HG03439 (cell line): ENCODE results near the gene NAB1.

Experiments
- ATAC-seq: cut with Tn5 transposase; IDR thresholded peaks from one replicate; pipeline ENCODE4 v1.9.1; 2021; ENCODE audit warnings: mild to moderate bottlenecking, moderate library complexity; ENCODE audit not compliant: unreplicated experiment

Gene NAB1

DNA sequence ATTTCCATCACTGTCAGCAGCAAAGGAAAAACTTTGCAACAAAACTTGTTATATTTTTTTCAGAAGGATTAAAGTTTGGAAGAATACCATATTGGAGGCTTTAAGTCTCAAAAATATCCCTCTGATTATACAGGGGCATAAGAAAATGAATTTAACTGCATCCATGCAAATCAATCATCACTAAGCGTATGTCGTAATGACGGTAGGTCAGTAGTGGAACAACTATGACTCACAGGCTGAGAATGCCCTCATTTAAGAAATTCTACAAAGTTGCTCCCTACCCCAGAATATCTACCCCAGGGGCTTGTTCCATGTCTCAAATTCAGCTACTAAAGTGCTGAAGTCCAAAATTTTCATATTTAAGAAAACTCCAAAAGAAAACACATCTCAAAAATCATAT, 12.5 kb upstream of the NAB1 start:
- ATAC-seq, result no peak

DNA sequence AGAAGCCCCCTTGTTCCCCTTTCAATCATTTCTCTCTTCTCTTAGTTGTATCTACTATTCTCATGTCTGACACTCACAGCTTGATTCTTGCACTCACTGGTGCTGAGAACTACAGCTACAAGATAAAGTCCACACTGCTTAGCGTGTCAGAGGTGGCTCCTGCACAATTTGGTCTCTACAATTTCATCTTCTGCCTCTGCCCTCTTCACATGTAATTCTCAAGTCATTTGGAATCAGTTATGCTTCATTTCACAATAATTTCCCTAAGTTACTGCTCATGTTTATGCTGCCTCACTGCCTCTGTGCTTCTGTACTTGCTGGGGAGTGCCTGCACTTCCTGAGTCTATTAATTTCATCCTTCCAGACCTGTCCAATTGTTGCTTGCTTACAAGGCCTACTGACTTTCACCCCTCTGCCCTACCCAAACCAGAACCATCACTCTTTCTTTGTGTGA, 11.6 kb upstream of the NAB1 start:
- no peak for ATAC-seq

DNA sequence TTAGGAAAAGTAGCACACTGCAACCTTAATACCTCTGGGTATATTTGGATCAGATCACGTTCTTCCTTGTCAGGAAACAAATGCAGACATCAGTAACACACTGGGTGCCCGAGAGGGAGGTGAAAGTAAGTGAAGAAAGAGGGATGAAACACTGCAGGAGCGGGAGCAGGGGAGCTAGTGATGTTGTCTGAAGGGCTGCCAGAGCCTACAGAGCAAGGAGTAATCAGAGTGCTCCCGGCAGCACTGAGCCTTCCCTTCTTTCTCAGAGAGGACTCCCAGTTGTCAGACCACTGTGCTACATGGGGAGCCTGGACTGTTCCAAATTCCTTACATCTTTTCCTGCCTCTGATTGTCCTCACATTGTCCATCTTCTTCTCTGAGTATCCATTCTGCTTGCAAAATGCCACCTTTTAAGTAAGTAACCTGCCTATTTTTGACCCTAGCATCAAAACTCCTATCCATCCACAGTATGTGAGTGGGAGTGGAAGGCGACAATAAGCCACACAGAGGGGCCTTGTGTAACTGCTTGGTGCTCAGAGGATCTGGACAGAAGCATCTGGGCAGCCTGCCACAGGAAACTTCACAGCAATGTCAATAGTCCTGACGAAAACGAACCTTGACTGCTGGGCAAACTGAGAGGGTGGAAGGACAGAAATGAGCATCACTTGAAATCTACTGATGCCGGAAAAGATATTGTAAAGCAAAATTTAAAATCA, 10.8 kb upstream of the NAB1 start:
- no peak for ATAC-seq

DNA sequence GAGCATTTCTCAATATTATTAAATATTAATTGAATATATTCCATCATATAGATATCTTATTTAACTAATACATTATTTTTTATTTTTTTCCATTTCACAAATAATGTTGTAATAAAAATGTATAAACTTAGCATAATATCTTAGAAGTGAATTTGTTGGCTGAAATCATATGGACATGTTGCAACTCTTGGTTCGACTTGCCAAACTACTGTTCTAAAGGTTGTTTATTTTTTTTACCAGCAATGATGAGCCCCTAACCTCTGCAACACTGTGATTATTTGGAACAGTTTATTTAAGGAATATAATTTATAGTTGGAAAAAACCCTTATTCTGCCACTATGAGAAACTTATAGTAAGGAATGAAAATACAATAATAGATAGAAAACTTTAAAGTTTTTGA, 8.8 kb upstream of the NAB1 start:
- no peak for ATAC-seq

DNA sequence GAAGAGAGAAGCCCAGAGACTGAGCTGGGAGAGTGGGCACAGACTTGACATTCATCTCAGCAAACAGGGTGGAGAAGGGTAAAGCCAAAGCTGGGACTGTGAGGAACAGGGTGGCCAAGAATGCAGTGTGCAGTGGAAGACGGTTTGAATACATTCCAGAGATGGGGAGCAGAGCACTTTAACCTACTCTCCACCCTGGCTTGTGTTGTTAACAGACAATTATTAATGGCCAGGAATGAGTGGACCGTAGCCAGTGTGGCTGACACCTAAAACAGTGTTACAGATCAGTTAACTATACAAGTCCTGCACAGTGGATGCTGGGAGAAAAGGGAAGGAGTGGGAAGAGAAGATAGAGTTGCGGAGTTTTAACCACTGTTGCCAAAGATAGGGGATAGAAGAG, 7.4 kb upstream of the NAB1 start:
- no peak for ATAC-seq

DNA sequence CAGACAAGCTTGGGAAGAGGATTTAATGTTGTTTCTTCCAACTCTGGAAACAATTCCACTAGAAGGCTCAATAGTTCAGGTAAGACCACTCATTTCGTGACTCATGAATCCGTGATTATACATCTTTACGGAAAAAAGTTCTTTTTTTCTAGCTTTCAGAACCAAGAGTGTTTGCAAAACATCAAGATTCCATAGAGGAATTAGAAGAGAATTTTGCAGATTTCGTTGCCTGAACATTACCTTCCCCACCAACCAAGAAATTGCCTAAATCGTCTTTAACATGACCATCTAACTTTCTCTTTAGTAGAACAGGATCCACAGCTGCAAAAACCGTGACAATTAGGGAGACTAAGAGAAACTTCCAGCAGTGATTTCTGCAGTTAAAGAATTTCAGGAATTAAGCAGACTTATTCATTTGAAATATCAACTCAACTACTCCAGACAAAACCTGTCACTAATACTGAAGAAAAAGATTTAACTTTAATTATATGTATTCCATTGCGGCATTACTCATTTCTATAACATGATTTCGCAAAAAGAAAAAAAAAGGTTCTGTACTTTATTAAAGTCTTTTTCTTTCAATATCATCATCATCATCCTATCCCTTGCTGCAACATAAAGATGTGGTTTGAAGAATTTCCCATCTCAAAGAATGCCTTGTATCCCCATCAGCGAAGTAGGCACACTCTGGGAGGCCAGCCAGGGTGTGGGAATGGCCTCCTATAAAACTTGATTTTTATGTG, 1.9 kb upstream of the NAB1 start:
- ATAC-seq, result no peak

DNA sequence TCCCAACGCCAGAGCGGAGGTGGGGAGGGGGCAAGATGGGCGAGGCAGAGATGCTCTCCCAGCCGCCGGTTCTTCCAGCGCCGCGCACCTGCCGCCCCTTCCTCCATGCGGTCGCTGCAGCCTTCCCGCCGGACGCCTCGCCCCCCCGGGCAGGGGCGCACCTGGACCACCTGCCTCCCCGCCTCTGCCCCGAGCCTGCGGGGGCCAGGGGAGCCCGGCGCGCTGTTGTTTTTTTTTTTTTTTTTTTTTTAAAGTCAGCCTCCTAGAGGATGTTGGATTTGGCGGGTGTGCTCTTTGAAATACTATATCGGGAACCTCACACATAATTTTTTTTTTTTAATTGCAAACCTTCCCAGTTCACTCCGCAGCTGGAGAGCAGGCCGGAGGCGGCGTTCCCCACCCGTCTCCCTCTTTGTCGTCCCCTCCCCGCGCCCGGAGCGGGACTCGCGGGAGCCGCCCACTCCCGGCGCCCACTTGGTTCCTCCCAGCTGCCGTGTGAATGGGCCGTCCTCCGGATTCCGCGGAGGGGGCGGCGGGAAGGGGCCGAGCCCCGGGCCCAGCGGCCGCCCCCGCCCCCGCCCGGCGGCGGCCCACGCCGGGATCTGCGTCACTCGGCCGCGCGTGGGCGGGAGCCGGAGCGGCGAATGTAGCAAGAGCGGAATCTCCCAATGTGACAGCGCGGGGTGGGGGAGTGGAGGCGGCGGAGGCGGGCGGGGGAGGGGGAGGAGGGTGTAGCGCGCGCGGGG, 421 bp upstream of the NAB1 start:
- peak; percentile 74 for ATAC-seq

DNA sequence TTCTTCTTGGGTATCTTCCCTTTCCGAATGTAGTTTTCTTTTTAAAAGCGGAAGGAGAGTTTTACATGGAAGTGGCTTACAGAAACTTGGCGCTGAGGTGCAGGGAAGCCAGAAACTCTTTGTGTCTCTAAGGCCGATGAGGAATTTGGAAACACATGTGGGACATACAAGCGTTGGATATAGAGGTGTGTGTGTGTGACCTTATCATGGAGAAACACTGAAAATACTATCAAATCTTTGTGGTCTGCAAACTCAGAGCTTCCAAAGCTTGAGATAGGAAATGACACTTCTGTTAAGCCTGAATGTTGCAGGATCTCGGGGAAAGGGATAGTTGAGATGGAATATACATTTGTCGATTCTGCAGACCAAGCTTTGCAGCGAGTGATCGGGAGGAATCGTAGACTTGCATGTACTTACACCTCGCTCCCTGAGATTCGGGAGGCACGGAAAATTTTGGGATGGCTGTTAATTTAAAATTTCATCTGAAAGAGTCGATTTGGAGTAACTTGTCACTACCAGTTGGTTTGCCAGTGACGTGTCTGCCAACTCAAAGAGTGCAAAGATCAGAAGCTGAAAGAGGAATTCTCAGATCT, 1.0 kb downstream of the NAB1 start:
- no peak for ATAC-seq

DNA sequence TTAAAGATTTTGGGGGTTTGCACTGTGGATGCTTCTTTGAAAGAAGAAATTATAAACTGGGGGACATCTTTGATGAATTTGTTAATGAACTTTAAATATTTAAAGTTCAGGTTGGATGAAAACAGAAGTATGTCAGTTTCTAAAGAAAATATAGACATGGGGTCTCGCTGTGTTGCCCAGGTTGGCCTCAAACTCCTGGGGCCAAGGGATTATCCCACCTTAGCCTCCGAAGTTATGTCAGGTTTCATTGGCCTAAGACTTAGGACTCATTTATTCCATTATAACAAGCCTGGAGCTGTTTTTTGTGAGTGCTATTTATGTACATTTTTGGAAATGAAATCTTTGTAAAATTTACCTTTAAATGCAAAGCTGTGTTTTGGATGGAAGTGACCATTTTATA, 2.5 kb downstream of the NAB1 start:
- no peak for ATAC-seq

DNA sequence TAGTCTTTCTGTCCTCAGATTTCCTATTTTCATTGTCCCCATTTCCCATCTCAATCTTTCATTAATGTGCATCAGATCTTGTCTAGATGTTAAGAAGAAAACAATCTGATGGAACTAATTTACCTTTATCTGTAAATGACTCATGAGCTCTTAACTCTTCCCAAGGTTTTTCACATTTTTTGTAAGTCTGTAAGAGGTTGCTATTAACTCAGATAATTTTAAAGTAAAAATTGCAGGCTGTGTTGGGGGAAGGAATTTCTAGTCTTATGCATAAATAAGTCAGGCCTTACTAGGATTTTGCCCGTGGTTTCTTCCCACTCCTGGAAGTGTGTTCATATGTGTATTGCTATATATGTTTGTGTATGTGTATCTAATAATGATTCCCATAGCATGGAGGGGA, 4.3 kb downstream of the NAB1 start:
- ATAC-seq, result no peak

DNA sequence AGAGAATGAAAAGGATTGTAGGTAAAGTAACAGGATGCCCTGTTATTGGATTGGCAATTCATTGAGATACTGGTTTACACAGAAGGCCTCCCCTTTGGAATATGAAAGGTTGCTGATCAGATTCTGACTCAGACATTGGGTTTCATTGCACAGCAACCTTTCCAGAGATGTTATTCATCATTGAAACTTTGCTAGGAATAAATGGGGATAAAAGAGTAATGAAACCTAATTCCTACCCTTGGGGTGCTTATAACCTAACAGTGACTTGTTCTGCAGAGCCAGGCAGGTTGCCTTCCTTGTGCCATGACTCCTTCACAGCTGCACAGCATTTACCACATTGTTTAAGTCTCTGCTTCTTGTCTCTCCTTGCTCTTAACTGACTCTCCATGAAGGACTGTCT, 5.0 kb downstream of the NAB1 start:
- ATAC-seq, result no peak

DNA sequence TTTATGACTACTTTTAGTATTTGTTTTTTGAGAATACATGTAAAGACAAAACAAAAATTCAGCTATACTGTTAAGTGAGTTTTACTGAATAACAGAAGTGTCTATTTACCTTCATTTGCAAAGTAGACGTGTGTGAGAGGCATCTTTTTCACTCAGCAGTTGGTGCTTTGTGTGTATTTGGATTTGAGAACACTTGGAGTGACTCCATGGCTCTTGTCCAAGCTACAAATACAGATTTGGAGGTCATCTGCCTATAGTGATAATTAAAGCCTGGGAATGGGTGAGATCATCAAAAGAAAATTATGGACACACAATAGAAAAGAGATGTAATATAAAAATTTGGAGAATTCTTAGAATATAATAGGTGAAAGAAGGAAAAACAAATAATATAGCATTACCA, 6.2 kb downstream of the NAB1 start:
- ATAC-seq, result no peak

DNA sequence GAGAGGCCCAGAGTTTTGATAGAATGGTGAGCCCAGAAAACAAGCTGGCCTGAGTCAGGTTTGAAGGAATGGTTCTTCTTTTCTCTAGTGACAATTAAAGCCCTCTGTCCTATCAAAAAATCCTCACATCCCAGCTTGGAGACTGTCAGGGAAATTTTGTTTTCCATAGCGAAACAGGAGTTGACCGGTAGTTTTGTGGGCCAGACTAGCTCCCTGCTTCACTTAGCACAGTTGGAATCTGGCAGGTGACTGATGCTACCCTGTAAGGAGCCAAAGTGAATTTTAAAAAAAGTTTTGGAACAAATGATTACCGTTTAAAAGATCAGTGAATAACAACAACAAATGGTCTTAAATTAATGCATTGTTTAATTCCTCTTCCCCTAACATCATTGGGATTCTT, 6.7 kb downstream of the NAB1 start:
- no peak for ATAC-seq

DNA sequence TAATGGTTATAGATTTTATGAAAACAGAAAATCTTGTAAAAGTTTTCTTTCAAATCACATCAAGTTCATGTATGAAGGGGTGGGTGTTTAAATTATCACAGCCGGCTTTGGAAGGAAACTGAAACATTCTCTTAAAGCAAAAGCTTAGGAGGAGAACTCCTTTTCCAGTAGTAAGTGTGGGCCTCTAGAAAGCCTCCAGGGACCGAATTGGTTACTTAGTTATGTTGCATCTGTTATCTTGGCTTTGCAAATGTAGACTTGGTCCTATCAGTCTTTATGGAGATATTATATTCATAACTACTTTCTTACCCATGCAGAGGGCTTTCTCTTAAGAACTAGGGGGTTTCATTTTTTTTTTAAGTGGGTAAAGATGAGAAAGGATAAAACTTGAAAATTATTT, 7.4 kb downstream of the NAB1 start:
- ATAC-seq, result no peak

DNA sequence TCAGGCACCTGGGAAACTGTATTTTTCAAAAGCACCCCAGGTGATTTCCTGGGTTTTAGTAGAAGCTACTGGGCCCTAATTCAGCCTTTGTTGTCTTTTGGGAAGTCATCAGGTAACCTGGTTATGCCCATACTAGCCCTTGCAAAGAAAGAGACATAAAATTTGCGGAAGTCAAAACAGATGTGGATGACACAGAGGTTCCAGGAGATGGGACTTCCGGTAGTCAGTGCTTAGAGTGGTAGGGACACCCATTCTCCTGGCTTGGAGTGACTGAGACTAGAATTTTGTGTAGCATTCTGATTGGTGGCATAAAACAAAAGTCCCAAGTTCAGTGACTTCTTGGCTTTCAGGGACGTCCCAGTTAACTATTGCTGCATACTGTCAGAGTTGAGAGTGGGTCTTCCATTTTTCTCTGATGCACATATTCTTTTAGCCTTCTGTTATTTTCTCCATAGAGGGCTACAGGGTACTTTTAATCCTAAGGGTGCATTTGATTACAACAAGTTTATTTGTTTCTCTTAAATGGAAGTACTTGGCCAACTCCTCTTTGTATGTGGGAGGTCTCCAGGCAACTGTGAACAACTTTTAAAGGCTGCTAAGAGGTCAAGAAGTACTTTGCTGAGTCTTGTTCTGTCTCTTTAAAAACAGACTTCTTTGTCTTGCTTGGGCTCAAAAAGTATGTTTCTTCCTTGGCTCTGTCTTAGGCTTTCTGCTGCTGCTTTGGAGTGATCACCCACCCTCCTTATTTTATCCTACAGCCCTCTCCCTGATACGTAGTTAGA, 8.8 kb downstream of the NAB1 start:
- no peak for ATAC-seq

DNA sequence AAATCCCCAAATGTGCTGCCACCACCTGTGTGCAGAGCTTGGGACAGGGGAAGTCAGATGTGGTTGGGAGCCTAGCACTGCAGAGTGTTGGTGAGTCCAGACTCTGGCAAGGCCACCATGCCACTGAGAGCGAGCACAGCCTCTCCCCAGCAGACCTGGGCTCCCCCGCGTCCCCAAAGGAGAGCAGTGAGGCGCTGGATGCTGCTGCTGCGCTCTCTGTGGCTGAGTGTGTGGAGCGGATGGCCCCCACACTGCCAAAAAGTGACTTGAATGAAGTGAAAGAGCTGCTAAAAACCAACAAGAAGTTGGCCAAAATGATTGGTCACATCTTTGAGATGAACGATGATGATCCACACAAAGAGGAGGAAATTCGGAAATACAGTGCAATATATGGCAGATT, 10.7 kb downstream of the NAB1 start:
- no peak for ATAC-seq

DNA sequence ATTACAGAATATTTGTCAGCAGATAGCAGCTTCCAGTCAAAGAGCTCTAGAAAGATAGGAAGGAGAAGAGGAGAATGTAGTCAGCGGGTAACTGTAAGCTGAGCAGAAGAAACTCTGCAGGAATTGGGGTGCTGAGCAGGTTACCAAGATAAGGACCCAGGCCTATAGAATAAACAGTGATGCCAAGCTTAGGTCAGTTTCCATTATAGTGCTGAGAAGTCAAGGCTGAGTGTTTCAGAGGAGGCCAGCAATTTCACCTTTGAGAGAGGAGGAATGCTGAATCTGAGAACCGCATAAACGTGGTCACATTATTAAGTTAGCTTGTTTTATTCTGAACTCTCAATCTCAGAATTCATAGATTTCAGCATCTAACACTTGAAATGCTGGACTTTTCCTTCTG, 13.9 kb downstream of the NAB1 start:
- no peak for ATAC-seq

DNA sequence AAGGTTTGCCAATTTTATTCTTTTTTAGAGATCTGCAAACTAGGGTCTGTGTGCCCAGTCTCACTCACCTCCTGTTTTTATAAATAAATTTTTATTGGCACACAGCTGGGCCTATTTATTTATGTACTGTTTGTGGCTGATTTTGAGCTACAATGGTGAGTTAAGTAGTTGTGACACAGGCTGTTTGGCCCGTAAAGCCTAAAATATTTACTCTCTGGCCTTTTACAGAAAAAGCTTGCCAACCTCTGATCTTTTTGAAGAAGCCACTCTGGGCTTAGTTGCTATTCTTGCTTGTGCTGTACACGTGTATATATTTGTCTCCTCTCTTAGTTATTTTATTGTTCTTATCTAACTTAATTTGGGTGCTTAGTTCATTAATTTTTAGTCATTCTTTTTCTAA, 14.5 kb downstream of the NAB1 start:
- no peak for ATAC-seq

DNA sequence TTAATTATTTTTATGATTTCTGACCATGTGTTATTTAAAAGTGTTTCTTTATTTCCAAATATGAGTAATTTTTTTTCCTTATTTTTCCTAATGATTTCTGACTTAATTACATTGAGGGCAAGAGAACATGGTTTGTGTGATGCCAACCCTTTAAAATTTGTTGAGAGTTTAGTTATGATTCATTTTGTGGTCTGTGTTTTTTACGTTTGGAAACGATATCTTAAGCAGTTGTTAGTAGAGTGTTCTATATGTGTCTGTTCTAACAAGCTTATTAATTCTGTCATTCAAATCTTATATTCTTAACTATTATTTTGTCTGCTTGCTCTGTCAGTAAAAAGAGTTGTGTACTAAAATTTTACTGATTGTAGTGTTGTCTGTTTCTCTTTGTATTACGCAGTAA, 15.0 kb downstream of the NAB1 start:
- ATAC-seq, result no peak

DNA sequence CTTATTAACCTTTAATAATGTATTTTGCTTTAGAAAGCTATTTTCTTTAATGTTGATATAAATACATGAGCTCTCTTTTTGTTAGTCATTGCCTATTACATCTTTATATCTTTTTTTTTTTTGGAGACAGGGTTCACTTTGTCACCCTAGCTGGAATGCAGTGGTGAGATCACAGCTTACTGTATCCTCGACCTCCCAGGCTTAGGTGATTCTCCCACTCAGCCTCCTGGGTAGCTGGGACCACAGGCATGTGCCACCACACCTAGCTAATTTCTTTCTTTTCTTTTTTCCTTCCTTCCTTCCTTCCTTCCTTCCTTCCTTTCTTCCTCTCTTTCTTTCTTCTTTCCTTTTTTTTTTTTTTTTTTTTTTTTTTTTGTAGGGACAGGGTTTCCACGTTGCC, 15.4 kb downstream of the NAB1 start:
- ATAC-seq, result no peak

DNA sequence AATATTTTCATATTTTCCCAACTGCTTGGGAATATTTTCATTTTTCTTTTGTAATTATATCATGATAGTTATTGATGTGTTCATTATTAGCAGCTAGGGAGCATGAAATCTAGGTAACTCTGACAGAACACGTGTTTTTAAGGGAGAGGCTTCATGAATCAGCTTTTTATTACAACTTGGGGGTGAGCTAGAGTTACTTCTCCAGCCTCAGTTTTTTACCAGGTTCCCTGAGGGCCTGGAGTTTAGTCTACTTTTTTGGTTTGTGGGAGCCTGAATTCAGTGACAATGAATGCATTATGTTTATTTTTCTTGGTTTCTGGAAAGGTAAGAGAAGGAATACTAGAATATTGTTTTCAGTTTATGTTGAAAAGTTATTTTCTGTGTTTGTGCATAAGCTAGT, 18.0 kb downstream of the NAB1 start:
- no peak for ATAC-seq
